Thyroid gland (tissue), 4 donors: ENCODE data around the gene PXMP4. TPM values are rescaled to one million over a fixed set of nuclear protein-coding genes. Genes with fewer than 3 reads are reported as not detected.
A peak's percentile ranks its signal among the peaks of the same experiment; 100 is the strongest.

Experiments used
- DNase-seq, 2 donors: peaks; one replicate each; pipeline ENCODE4 v3.0.0-alpha.2; 2019
- H3K27ac ChIP-seq, 3 donors: fragments of 200-600 bp; sonication (generic); 1 replicate in 2 of 3; 2 replicates in 1 of 3; pipeline ENCODE4 v1.5.1; 2016 to 2019; ENCODE audit warnings: mild to moderate bottlenecking in 1 of 3, moderate library complexity in 1 of 3
- H3K27me3 ChIP-seq: fragments of 200-600 bp; sonication (generic); one replicate; pipeline ENCODE4 v1.5.1; 2019
- H3K36me3 ChIP-seq, 2 donors: fragments of 200-600 bp; sonication (generic); one replicate each; pipeline ENCODE4 v1.5.1; 2016 to 2019
- H3K4me1 ChIP-seq, 2 donors: fragments of 200-600 bp; sonication (generic); one replicate each; pipeline ENCODE4 v1.5.1; 2017 to 2019
- H3K4me3 ChIP-seq, 3 donors: fragments of 200-600 bp; sonication (generic); replicated peaks in 1 of 3; 1 replicate in 2 of 3; 2 replicates in 1 of 3; pipeline ENCODE4 v1.5.1; 2016; ENCODE audit warnings: mild to moderate bottlenecking in 1 of 3
- H3K9me3 ChIP-seq: fragments of 200-600 bp; sonication (generic); one replicate; pipeline ENCODE4 v1.5.1; 2017
- POLR2A ChIP-seq, 2 donors: fragments of 450-650 bp; IDR thresholded peaks; one replicate each; pipeline ENCODE4 v1.6.1; 2017; ENCODE audit warnings: antibody characterized with exemption in 2 of 2, mild to moderate bottlenecking in 2 of 2, moderate library complexity in 1 of 2
- WGBS, 2 donors: methylation state at CpG; one replicate each; pipeline ENCODE4 v1.1.5; 2017; 5-methylcytosine and 5-hydroxymethylcytosine counted together
- intact Hi-C: fragments of 100-400 bp; cut with DNase I; formaldehyde crosslinking; loops from one replicate; pipeline ENCODE4 v1.15.1; 2023
- total RNA-seq, 4 donors: library from RNA; depleted of rRNA; stranded (reverse); fragments of >200 nt; gene quantifications; one replicate each; pipeline ENCODE4 v1.2.3, GENCODE V29; 2016
- TF ChIP-seq, protein P1 (sequence below), 6 experiments: fragments of 200-600 bp in 3 of 6; fragments of 450-650 bp in 3 of 6; sonication (generic) in 3 of 6; IDR thresholded peaks; one replicate each; pipeline ENCODE4 v1.5.1; 2016 to 2019; ENCODE audit warnings: antibody characterized with exemption in 6 of 6, mild to moderate bottlenecking in 2 of 6, inconsistent platforms in 1 of 6, moderate library complexity in 1 of 6

Gene PXMP4
- total RNA-seq, 4 donors from 2014 or later = 17.7 to 31.2 (median 22.0) TPM

DNA sequence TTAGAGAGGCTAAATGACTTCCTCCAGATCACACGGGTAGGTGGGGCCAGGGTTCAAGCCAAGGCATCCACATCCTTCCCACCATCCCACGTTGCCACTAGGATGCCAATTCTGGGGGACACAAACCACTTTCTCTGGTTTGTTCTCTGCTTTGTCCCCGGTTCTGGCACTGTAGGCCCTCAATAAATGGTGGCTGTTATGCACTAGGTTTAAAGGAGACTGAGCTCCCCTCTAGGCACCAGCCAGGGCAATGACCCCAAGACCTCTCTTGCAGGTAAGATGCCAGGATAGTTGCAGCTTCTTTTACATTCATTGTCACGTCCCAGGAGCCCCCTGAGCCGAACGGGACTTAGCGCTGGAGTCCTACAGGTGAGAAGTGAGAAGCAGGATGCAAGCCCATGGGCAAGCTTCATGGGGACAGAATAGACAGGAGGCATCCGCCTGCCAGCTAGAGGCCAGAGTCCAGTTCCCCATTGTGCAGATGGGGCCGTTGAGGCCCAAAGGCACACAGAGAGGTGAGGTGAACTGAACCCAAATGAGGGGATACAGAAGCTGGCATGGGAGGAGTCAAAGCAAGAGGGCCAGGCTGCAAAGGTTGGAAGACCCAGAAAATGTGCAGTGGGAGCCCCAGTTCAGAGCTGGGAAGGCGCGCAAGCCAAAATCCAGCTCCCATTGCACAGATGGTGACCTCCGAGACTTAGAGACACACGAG, 677 bp downstream of the PXMP4 start:
- no peaks in the 10 kb centered on the region for H3K9me3 ChIP-seq
- peaks cover 11 to 18% of the 10 kb centered on the region in 2 donors for H3K4me1 ChIP-seq
- intact Hi-C loops = no loop called here
- peak overlapping the region; percentile 34 to 62 (median 47) for H3K4me3 ChIP-seq
- TF ChIP-seq, protein P1, sequence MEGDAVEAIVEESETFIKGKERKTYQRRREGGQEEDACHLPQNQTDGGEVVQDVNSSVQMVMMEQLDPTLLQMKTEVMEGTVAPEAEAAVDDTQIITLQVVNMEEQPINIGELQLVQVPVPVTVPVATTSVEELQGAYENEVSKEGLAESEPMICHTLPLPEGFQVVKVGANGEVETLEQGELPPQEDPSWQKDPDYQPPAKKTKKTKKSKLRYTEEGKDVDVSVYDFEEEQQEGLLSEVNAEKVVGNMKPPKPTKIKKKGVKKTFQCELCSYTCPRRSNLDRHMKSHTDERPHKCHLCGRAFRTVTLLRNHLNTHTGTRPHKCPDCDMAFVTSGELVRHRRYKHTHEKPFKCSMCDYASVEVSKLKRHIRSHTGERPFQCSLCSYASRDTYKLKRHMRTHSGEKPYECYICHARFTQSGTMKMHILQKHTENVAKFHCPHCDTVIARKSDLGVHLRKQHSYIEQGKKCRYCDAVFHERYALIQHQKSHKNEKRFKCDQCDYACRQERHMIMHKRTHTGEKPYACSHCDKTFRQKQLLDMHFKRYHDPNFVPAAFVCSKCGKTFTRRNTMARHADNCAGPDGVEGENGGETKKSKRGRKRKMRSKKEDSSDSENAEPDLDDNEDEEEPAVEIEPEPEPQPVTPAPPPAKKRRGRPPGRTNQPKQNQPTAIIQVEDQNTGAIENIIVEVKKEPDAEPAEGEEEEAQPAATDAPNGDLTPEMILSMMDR (IDR thresholded peaks at IDR 0.05) = no peak
- no peak for TF ChIP-seq POLR2A (IDR thresholded peaks at IDR 0.05)
- no peaks in the 10 kb centered on the region for H3K36me3 ChIP-seq
- no peaks in the 10 kb centered on the region for H3K27me3 ChIP-seq
- WGBS, 2 donors = 50 to 63% methylated on average over 13 of the region's 13 CpGs
- H3K27ac ChIP-seq = peak overlapping the region; percentile 51 to 64 (median 57)
- no peak for DNase-seq

DNA sequence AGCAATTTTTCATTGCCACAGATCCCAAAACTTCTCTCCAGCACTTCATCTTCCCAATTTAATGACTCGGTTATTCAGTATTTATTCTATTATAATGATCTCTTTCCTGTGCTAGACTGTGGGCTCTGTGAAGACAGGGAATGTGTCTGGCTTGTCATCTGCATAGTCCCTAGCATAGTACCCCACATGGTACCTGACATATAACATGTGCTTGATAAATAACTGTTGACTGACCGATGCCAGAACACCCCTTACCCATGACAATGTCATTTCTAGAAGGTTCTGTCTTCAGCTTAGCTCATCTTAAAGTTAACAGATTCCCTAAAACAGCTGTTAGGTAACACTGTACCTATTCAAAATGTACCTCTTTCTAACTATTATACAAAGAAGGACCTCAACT, 3.6 kb downstream of the PXMP4 start:
- Histone ChIP-seq H3K4me1 (peaks cover 11 to 12% of the 10 kb centered on the region in 2 donors), H3K27ac (no peak overlapping the region), H3K4me3 (no peak overlapping the region), H3K36me3 (peaks cover 0 to 6% of the 10 kb centered on the region in 2 donors), H3K27me3 (no peaks in the 10 kb centered on the region), H3K9me3 (no peaks in the 10 kb centered on the region)
- DNase-seq = no peak
- 84 to 90% methylated on average over 2 of the region's 2 CpGs for WGBS, 2 donors
- intact Hi-C loops = no loop called here
- no peak for TF ChIP-seq POLR2A (IDR thresholded peaks at IDR 0.05)
- TF ChIP-seq, protein P1 (IDR thresholded peaks at IDR 0.05) = no peak

DNA sequence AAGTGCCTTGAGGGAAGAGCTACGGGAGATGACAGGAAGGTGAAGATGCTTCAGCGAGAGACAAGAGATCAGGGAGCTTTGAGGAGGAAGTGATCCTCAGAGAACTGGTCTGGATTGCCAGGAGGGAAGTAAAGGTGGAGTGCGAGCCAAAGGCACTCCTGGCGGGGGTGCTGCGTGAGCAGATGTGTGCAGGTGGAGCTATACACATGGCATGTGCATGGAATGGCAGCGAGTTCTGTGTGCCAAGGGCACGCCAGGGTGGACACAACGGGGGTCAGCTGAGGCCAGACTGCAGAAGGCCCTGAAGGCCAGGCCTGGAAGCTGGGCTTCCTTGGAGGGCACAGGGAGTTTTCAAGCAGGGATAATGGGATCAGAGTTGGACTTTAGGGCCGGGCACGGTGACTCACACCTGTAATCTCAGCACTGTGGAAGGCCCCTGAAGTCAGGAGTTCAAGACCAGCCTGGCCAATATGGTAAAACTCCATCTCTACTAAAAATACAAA, 6.2 kb downstream of the PXMP4 start:
- H3K27ac ChIP-seq = no peak overlapping the region
- no peak for DNase-seq
- TF ChIP-seq, protein P1 (IDR thresholded peaks at IDR 0.05) = no peak
- TF ChIP-seq POLR2A (IDR thresholded peaks at IDR 0.05) = no peak
- H3K4me3 ChIP-seq = no peak overlapping the region
- no peaks in the 10 kb centered on the region for H3K9me3 ChIP-seq
- H3K27me3 ChIP-seq = no peaks in the 10 kb centered on the region
- 90 to 94% methylated on average over 8 to 10 of the region's 10 CpGs for WGBS, 2 donors
- intact Hi-C loops = no loop called here
- H3K4me1 ChIP-seq = peaks cover 4 to 7% of the 10 kb centered on the region in 2 donors
- H3K36me3 ChIP-seq = peaks cover 0 to 10% of the 10 kb centered on the region in 2 donors

DNA sequence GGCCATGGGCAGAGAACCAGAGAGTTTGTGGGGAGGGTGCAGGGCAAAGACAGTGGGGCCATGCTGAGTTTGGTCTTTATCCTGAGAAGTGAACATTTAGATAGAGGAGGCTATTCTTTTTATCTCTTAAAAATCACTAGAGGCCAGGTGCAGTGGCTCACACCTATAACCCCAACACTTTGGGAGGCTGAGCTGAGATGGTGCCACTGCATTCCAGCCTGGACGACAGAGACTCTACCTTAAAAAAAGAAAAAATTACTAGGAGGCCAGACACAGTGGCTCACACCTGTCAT, 8.7 kb downstream of the PXMP4 start:
- no peak overlapping the region for H3K27ac ChIP-seq
- TF ChIP-seq, protein P1 (IDR thresholded peaks at IDR 0.05) = no peak
- TF ChIP-seq POLR2A (IDR thresholded peaks at IDR 0.05) = no peak
- H3K9me3 ChIP-seq = no peaks in the 10 kb centered on the region
- peaks cover 0 to 5% of the 10 kb centered on the region in 2 donors for H3K4me1 ChIP-seq
- peaks cover 0 to 15% of the 10 kb centered on the region in 2 donors for H3K36me3 ChIP-seq
- H3K27me3 ChIP-seq = no peaks in the 10 kb centered on the region
- DNase-seq = no peak
- WGBS, 2 donors = 0 to 93% methylated on average over 1 of the region's 1 CpG
- intact Hi-C loops = no loop called here
- no peak overlapping the region for H3K4me3 ChIP-seq

DNA sequence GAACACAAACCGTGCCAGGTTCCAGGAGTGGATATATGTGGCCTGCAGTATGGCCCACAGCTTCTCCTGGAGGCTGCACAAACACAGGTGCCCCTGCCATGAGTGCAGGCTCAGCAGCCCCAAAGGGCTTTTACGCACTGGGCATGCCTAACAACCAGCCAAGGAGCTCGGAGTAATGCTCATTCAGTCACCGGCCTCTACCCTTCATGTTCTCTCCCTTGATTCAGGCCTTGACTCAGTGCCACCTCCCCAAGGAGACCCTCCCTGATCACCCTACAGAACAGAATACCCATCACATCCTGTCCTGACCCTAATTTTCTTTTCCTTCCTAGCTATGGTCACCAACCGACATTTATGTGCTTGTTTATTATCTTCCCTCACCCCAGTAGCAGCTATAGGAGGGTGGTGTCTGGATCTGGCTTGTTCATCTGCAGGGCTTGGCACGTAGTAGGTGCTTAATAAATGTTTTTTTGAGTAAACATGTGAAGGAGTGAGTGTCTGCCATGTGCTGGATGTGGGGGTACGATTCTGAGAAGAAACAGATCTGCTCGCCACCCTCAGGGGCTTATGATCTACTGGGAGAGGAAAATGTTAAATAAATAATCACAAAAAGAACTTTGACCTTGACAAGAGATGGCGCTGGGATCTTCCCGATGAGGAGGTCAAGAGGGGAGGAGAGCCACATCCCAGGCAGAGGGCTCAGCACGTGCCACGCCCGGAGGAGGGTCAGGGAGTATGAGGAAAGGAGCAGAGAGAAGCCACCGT, 9.2 kb downstream of the PXMP4 start:
- Histone ChIP-seq H3K27me3 (no peaks in the 10 kb centered on the region), H3K4me1 (peaks cover 0 to 5% of the 10 kb centered on the region in 2 donors), H3K27ac (no peak overlapping the region), H3K4me3 (no peak overlapping the region), H3K36me3 (peaks cover 0 to 15% of the 10 kb centered on the region in 2 donors), H3K9me3 (no peaks in the 10 kb centered on the region)
- 78 to 83% methylated on average over 13 to 14 of the region's 14 CpGs for WGBS, 2 donors
- no peak for TF ChIP-seq POLR2A (IDR thresholded peaks at IDR 0.05)
- TF ChIP-seq, protein P1 (IDR thresholded peaks at IDR 0.05) = no peak
- no peak for DNase-seq
- intact Hi-C loops = no loop called here
